A549 (cell line): ENCODE measurements around the gene PITPNC1. TPM values are rescaled to one million over a fixed set of nuclear protein-coding genes. Genes with fewer than 3 reads are reported as not detected.

Source experiments
- ATAC-seq, 2 experiments: fragments of 200-7000 bp in 1 of 2; fragments of >200 bp in 1 of 2; cut with Nextera tagmentation in 1 of 2; cut with Tn5 transposase in 1 of 2; 3 replicates each; pipeline versions ENCODE4 v1.8.0 to v1.9.1; 2018 to 2020; ENCODE audit warnings: mild to moderate bottlenecking in 1 of 2, moderate library complexity in 1 of 2
- CTCF ChIA-PET: fragments of 300-600 bp; sonication (Branson Sonifier 250); formaldehyde crosslinking; extraction: SDS; loops from one replicate; lab custom pipeline; 2021; ENCODE audit warnings: antibody characterized with exemption, inconsistent platforms; lab: Yijun Ruan, JAX
- POLR2A ChIA-PET: fragments of 350-600 bp; formaldehyde crosslinking; extraction: SDS; loops from one replicate; lab custom pipeline; 2021; ENCODE audit warnings: antibody characterized with exemption, inconsistent platforms; lab: Yijun Ruan, JAX
- DNase-seq, 2 experiments: peaks; one replicate each; pipeline versions ENCODE4 v3.0.0 to v3.0.0-alpha.2; 2011 to 2016; ENCODE audit warnings: low read depth in 1 of 2, low spot score in 1 of 2
- FAIRE-seq: peaks from 2 replicates; lab custom pipeline; 2011; peaks lifted over from hg19 to GRCh38; lab: Jason Lieb, UNC
- H3K27ac ChIP-seq, 2 experiments: fragments of >200 bp; sonication (Bioruptor Twin); formaldehyde crosslinking; 3 replicates each; pipeline ENCODE4 v1.5.1; 2016 to 2017
- H3K4me1 ChIP-seq: fragments of >200 bp; sonication (Bioruptor Twin); formaldehyde crosslinking; 3 replicates; pipeline ENCODE4 v1.6.1; 2016
- H3K4me2 ChIP-seq: fragments of >200 bp; sonication (Bioruptor Twin); formaldehyde crosslinking; 3 replicates; pipeline ENCODE4 v1.6.1; 2016
- H3K4me3 ChIP-seq: fragments of >200 bp; sonication (Bioruptor Twin); formaldehyde crosslinking; 3 replicates; pipeline ENCODE4 v1.5.1; 2016
- H3K9me3 ChIP-seq: fragments of >200 bp; sonication (Bioruptor Twin); formaldehyde crosslinking; 3 replicates; pipeline ENCODE4 v1.6.1; 2016
- ATOH8 ChIP-seq: fragments of 250-450 bp; sonication (Bioruptor Pico); IDR thresholded peaks from 2 replicates; pipeline ENCODE4 v1.5.0; 2020; ENCODE audit warnings: low read depth, mild to moderate bottlenecking, moderate library complexity
- CBX8 ChIP-seq: fragments of 200-600 bp; sonication (generic); IDR thresholded peaks from 2 replicates; pipeline ENCODE4 v1.6.1; 2016
- EHF ChIP-seq: fragments of 250-450 bp; sonication (Bioruptor Pico); IDR thresholded peaks from 2 replicates; pipeline ENCODE4 v1.5.0; 2020; ENCODE audit warnings: mild to moderate bottlenecking
- ELK1 ChIP-seq: fragments of 150-350 bp; IDR thresholded peaks from 2 replicates; pipeline ENCODE4 v1.6.1; 2014; ENCODE audit warnings: low read depth, mild to moderate bottlenecking, low read length
- FOSB ChIP-seq: fragments of 250-450 bp; sonication (Bioruptor Pico); IDR thresholded peaks from 2 replicates; pipeline ENCODE4 v1.5.0; 2020; ENCODE audit warnings: mild to moderate bottlenecking, moderate library complexity
- FOSL2 ChIP-seq, 2 experiments: fragments of 450-650 bp in 1 of 2; fragments of >200 bp in 1 of 2; sonication (Bioruptor Twin) in 1 of 2; formaldehyde crosslinking; IDR thresholded peaks; 2 replicates each; pipeline versions ENCODE4 v1.5.0 to v1.6.1; 2016 to 2020; ENCODE audit warnings: mild to moderate bottlenecking in 1 of 2, moderate library complexity in 1 of 2
- HOXA7 ChIP-seq: fragments of 250-450 bp; sonication (Bioruptor Pico); IDR thresholded peaks from 2 replicates; pipeline ENCODE4 v1.5.0; 2020; ENCODE audit warnings: mild to moderate bottlenecking, moderate library complexity
- HOXB5 ChIP-seq: fragments of 250-450 bp; sonication (Bioruptor Pico); IDR thresholded peaks from 2 replicates; pipeline ENCODE4 v1.5.0; 2020; ENCODE audit warnings: mild to moderate bottlenecking, moderate library complexity
- JUN ChIP-seq, 2 experiments: fragments of >200 bp; sonication (Bioruptor Twin); formaldehyde crosslinking; IDR thresholded peaks; 2 replicates in 1 of 2; 3 replicates in 1 of 2; pipeline ENCODE4 v1.6.1; 2016 to 2017
- MAX ChIP-seq: IDR thresholded peaks from 2 replicates; pipeline ENCODE4 v1.6.1; 2012
- MAZ ChIP-seq: fragments of 150-350 bp; IDR thresholded peaks from 2 replicates; pipeline ENCODE4 v1.6.1; 2014; ENCODE audit warnings: antibody characterized with exemption, low read depth, low read length, borderline replicate concordance
- MYC ChIP-seq: IDR thresholded peaks from 2 replicates; pipeline ENCODE4 v1.6.1; 2012; ENCODE audit warnings: mild to moderate bottlenecking, inconsistent platforms, low read length, improper control_type of control experiment, borderline replicate concordance
- PHF8 ChIP-seq: fragments of 200-600 bp; sonication (generic); IDR thresholded peaks from 2 replicates; pipeline ENCODE4 v1.6.1; 2016; ENCODE audit warnings: low read depth, mild to moderate bottlenecking, antibody characterized with exemption, moderate library complexity, borderline replicate concordance
- REST ChIP-seq: fragments of 200-600 bp; sonication (generic); IDR thresholded peaks from 2 replicates; pipeline ENCODE4 v1.6.1; 2016; ENCODE audit warnings: antibody characterized with exemption, mild to moderate bottlenecking, moderate library complexity
- RFX5 ChIP-seq: fragments of 450-650 bp; IDR thresholded peaks from 2 replicates; pipeline ENCODE4 v1.7.1; 2014; ENCODE audit warnings: antibody characterized with exemption, mild to moderate bottlenecking, moderate library complexity
- RNF2 ChIP-seq: fragments of 200-600 bp; sonication (generic); IDR thresholded peaks from 2 replicates; pipeline ENCODE4 v1.6.1; 2016; ENCODE audit warnings: low read depth, mild to moderate bottlenecking, antibody characterized with exemption, moderate library complexity, borderline replicate concordance
- ZC3H11A ChIP-seq: fragments of 450-650 bp; IDR thresholded peaks from 2 replicates; pipeline ENCODE4 v1.6.1; 2014; ENCODE audit warnings: antibody characterized with exemption, mild to moderate bottlenecking
- WGBS: methylation state at CpG from one replicate; pipeline ENCODE4 v1.1.6; 2017; ENCODE audit errors: missing lambda C conversion rate; 5-methylcytosine and 5-hydroxymethylcytosine counted together
- polyA plus RNA-seq, 4 experiments: library from polyadenylated mRNA; depleted of rRNA in 3 of 4; stranded (reverse); fragments of >200 nt; fragmentation: RNase III in 1 of 4; extraction: RNeasy Plus Mini Kit Qiagen cat#74134 plus additional on column Dnase treatment in 1 of 4; gene quantifications; 2 replicates in 3 of 4; 3 replicates in 1 of 4; pipeline ENCODE4 v1.2.3, GENCODE V29; 2011 to 2017

Gene PITPNC1
- polyA plus RNA-seq, 2 of the 4 experiments (the other 2 are of a cell fraction): 3.7 to 11.2 TPM

- no peak for TF ChIP-seq REST
- no peak for TF ChIP-seq ZC3H11A
- no peak for TF ChIP-seq HOXB5
Observed at GRCh38 chr17:67712375-67712774, 335.3 kb downstream of the PITPNC1 start (continued).

- peaks cover 4% of the 10 kb centered on the region; the same call in 1 of the 3 replicates for H3K4me1 ChIP-seq
- CTCF ChIA-PET: interaction anchor here (1.1 to 1.8 kb wide), 4 partner anchors 23 to 341 kb away, joined by 3 to 6 read pairs (median 4); no protein-coding TSS in a partner anchor
- DNase-seq (no peak), ATAC-seq (no peak), FAIRE-seq (no peak)
- H3K4me3 ChIP-seq: no peak overlapping the region
- POLR2A ChIA-PET: no interaction called here
- WGBS: 58% methylated on average over 3 of the region's 3 CpGs
- peaks cover 7% of the 10 kb centered on the region; the same call in 2 of the 3 replicates for H3K9me3 ChIP-seq
- H3K4me2 ChIP-seq: no peak overlapping the region
- H3K27ac ChIP-seq: no peak overlapping the region
- TF ChIP-seq ELK1: no peak
- TF ChIP-seq RNF2: no peak
Observed at GRCh38 chr17:67713169-67713568, 336.1 kb downstream of the PITPNC1 start.

- no peak for DNase-seq
- no peak for TF ChIP-seq ATOH8 (CRISPR knock-in tag)
- TF ChIP-seq CBX8: no peak
- TF ChIP-seq EHF: no peak
- no peak for TF ChIP-seq ZC3H11A
- no peak for TF ChIP-seq MYC
- no peak for TF ChIP-seq MAX
- no peak for TF ChIP-seq MAZ
- no peak for TF ChIP-seq RFX5
- peak overlapping the region; percentile 68 for H3K4me2 ChIP-seq
- no peak for ATAC-seq
- ChIA-PET CTCF (interaction anchor here (0.7 to 4.8 kb wide), 6 partner anchors 9 to 555 kb away, joined by 4 to 37 read pairs (median 6); no protein-coding TSS in a partner anchor), POLR2A (no interaction called here)
- 87% methylated on average over 6 of the region's 6 CpGs for WGBS
- peaks cover 7% of the 10 kb centered on the region; the same call in 2 of the 3 replicates for H3K9me3 ChIP-seq
- no peak for FAIRE-seq
- H3K4me1 ChIP-seq: peaks cover 17% of the 10 kb centered on the region
- no peak overlapping the region for H3K4me3 ChIP-seq
- H3K27ac ChIP-seq: peak overlapping the region in 1 of 2 experiments; percentile 88; a peak in 4 of 6 replicates
Observed at GRCh38 chr17:67716405-67716798, 339.3 kb downstream of the PITPNC1 start.

GRCh38 chr17:67717192-67717623, 340.1 kb downstream of the PITPNC1 start:
- DNase-seq: no peak
- ChIA-PET CTCF (interaction anchor here (0.6 to 4.8 kb wide), 19 partner anchors 9 to 561 kb away, joined by 3 to 37 read pairs (median 4); partner anchors contain the start of gene BPTF), POLR2A (interaction anchor here (0.8 to 1.2 kb wide), 4 partner anchors 8 to 111 kb away, joined by 3 to 8 read pairs (median 4); no protein-coding TSS in a partner anchor)
- Histone ChIP-seq H3K27ac (peak overlapping the region; percentile 80 to 88), H3K4me2 (peak overlapping the region; percentile 68), H3K4me3 (peak overlapping the region; percentile 73), H3K4me1 (peaks cover 17% of the 10 kb centered on the region), H3K9me3 (peaks cover 7% of the 10 kb centered on the region; the same call in 2 of the 3 replicates)
- ATAC-seq: no peak; a peak in 4 of 6 replicates
- 2% methylated on average over 5 of the region's 5 CpGs for WGBS
- FAIRE-seq: no peak
- no peak for TF ChIP-seq FOSL2 (IDR thresholded peaks at IDR 0.05)
- no peak for TF ChIP-seq FOSL2 (CRISPR knock-in tag; IDR thresholded peaks at IDR 0.05)
- peak; percentile 52; the same call in 1 of the 2 replicates for TF ChIP-seq FOSB (CRISPR knock-in tag)
- TF ChIP-seq HOXA7 (CRISPR knock-in tag): 0 out of 2 replicates have a peak, but pooled peaks have one; percentile 33
- TF ChIP-seq PHF8: peak; percentile 78; the same call in 1 of the 2 replicates
- TF ChIP-seq JUN (IDR thresholded peaks at IDR 0.05): no peak; a peak in 1 of 5 replicates
